Measurements from ENCODE around the gene ZNF844. TPM values are rescaled to one million over a fixed set of nuclear protein-coding genes. Genes with fewer than 3 reads are reported as not detected.
"Not testable (repeated sequence)": the region's sequence is repeated elsewhere in the genome, so short reads cannot be mapped to it uniquely, and the experiment has no call there.

The ZNF844 gene
- total RNA-seq, 1 donor from 2014 or later, result 0.15 TPM

DNA sequence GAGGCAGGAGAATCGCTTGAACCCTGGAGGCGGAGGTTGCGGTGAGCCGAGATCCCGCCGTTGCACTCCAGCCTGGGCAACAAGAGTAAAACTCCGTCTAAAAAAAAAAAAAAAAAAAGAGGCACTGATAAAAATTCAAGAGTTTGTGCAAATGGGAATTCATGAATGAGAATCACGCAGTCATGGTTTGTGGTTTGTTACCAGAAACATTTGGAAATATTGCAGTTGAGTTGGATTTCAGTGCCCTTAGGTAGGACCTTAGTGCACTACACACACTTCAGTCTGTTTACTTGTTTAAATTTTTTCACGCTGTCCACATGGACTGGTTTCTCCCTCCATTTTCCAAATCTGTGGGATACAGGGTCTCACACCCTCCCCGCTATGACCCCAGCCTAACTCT, 28.4 kb downstream of the ZNF844 start:
- TF ChIP-seq, protein P1, sequence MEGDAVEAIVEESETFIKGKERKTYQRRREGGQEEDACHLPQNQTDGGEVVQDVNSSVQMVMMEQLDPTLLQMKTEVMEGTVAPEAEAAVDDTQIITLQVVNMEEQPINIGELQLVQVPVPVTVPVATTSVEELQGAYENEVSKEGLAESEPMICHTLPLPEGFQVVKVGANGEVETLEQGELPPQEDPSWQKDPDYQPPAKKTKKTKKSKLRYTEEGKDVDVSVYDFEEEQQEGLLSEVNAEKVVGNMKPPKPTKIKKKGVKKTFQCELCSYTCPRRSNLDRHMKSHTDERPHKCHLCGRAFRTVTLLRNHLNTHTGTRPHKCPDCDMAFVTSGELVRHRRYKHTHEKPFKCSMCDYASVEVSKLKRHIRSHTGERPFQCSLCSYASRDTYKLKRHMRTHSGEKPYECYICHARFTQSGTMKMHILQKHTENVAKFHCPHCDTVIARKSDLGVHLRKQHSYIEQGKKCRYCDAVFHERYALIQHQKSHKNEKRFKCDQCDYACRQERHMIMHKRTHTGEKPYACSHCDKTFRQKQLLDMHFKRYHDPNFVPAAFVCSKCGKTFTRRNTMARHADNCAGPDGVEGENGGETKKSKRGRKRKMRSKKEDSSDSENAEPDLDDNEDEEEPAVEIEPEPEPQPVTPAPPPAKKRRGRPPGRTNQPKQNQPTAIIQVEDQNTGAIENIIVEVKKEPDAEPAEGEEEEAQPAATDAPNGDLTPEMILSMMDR (IDR thresholded peaks at IDR 0.05; ENCODE audit: unreplicated experiment), result no peak
- peaks cover 44% of the 10 kb centered on the region for H3K9me3 Mint-ChIP-seq (ENCODE audit: unreplicated experiment)
- peak overlapping the region; percentile 22 for H3K27ac Mint-ChIP-seq (ENCODE audit: unreplicated experiment)
- peaks cover 12% of the 10 kb centered on the region for H3K36me3 Mint-ChIP-seq (ENCODE audit: low read depth, unreplicated experiment)
- H3K4me3 Mint-ChIP-seq (ENCODE audit: unreplicated experiment), result no peak overlapping the region
- DNase-seq (ENCODE audit: low spot score), result no peak
- H3K4me1 Mint-ChIP-seq (ENCODE audit: unreplicated experiment), result no peaks in the 10 kb centered on the region
- peaks cover 11% of the 10 kb centered on the region for H3K27me3 Mint-ChIP-seq (ENCODE audit: unreplicated experiment)

DNA sequence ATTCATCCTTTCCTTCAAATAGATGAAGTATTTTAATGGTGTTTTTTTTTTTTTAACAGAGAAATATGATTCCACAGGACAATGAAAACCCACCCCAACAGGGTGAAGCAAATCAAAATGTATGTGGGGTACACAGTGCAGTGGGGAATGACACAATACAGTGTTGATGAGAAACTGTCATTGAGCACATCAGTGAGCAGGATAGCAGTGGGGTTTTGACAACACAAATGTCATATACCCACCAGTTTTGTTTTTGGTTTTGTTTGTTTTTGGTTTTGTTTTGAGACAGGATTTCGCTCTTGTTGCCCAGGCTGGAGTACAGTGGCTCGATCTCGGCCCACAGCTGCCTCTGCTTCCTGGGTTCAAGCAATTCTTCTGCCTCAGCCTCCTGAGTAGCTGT, 29.2 kb downstream of the ZNF844 start:
- Mint-ChIP-seq H3K36me3 (ENCODE audit: low read depth, unreplicated experiment) (peaks cover 9% of the 10 kb centered on the region), H3K27ac (ENCODE audit: unreplicated experiment) (no peak overlapping the region), H3K4me1 (ENCODE audit: unreplicated experiment) (no peaks in the 10 kb centered on the region), H3K9me3 (ENCODE audit: unreplicated experiment) (peaks cover 43% of the 10 kb centered on the region), H3K27me3 (ENCODE audit: unreplicated experiment) (peaks cover 10% of the 10 kb centered on the region), H3K4me3 (ENCODE audit: unreplicated experiment) (no peak overlapping the region)
- no peak for DNase-seq (ENCODE audit: low spot score)
- TF ChIP-seq, protein P1 (IDR thresholded peaks at IDR 0.05; ENCODE audit: unreplicated experiment), result no peak

DNA sequence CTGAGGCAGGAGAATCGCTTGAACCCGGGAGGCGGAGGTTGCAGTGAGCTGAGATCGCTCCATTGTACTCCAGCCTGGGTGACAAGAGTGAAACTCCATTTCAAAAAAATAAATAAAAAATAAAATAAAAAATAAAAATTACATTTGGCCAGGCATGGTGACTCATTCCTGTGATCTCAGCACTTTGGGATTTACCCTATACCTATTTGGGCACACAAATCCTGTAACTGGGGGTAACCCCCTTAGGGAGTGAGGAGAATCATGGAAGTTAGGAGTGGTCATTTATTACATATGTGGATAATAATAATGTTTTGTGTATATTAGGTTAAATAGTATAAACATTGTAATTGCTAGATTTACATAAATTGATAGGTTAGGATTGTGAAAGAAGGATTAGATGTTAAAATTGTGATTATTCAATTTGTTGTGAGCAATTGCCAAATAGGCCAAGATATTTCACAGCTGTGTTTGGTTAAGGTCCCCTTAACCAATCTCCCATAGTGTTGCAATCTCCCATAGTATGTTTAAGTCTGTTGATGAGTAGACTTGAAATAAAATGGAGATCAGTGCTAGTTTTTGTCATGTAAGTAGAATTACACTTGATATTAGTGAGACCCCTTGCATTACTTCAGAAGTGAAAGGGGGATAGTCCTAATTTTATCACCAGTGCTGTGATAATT, 30.7 kb downstream of the ZNF844 start:
- DNase-seq (ENCODE audit: low spot score), result no peak
- TF ChIP-seq, protein P1 (IDR thresholded peaks at IDR 0.05; ENCODE audit: unreplicated experiment), result no peak
- no peak overlapping the region for H3K27ac Mint-ChIP-seq (ENCODE audit: unreplicated experiment)

DNA sequence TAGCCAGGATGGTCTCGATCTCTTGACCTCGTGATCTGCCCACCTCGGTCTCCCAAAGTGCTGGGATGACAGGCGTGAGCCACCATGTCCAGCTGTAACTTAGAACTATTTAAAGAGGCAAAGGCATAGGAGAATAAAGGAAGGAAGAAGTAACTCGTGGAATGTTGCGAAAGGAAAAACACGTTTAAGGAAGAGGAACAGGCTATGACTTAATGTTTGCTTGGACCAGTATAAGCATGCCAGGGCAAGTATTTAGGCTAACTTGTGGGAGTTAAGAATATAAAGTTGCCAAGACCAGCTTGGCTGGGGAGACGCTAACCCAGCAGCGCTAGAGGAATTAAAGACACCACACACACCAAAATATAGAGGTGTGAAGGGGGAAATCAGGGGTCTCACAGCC, 33.5 kb downstream of the ZNF844 start:
- Mint-ChIP-seq H3K27ac (ENCODE audit: unreplicated experiment) (no peak overlapping the region), H3K9me3 (ENCODE audit: unreplicated experiment) (peaks cover 34% of the 10 kb centered on the region), H3K4me3 (ENCODE audit: unreplicated experiment) (peak overlapping the region; percentile 57), H3K36me3 (ENCODE audit: low read depth, unreplicated experiment) (peaks cover 5% of the 10 kb centered on the region), H3K27me3 (ENCODE audit: unreplicated experiment) (peaks cover 5% of the 10 kb centered on the region), H3K4me1 (ENCODE audit: unreplicated experiment) (no peaks in the 10 kb centered on the region)
- TF ChIP-seq, protein P1 (IDR thresholded peaks at IDR 0.05; ENCODE audit: unreplicated experiment), result no peak
- DNase-seq (ENCODE audit: low spot score), result no peak

More for the DNA sequence above, 30.7 kb downstream of the ZNF844 start:
- Mint-ChIP-seq H3K36me3 (ENCODE audit: low read depth, unreplicated experiment) (peaks cover 14% of the 10 kb centered on the region), H3K4me3 (ENCODE audit: unreplicated experiment) (no peak overlapping the region), H3K9me3 (ENCODE audit: unreplicated experiment) (peaks cover 44% of the 10 kb centered on the region), H3K4me1 (ENCODE audit: unreplicated experiment) (no peaks in the 10 kb centered on the region), H3K27me3 (ENCODE audit: unreplicated experiment) (peaks cover 9% of the 10 kb centered on the region)

DNA sequence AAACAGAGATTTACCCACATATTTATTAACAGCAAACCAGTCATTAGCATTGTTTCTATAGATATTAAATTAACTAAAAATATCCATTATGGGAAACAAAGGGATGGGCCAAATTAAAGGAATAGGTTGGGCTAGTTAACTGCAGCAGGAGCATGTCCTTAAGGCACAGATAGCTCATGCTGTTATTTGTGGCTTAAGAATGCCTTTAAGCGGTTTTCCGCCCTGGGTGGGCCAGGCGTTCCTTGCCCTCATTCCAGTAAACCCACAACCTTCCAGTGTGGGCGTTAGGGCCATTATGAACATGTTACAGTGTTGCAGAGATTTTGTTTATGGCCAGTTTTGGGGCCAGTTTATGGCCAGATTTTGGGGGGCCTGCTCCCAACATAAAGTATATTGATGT, 39.4 kb downstream of the ZNF844 start:
- DNase-seq (ENCODE audit: low spot score); H3K36me3 Mint-ChIP-seq (ENCODE audit: low read depth, unreplicated experiment): not testable (repeated sequence)
- peaks cover 27% of the 10 kb centered on the region for H3K9me3 Mint-ChIP-seq (ENCODE audit: unreplicated experiment)

More for the DNA sequence above, 39.4 kb downstream of the ZNF844 start:
- H3K4me1 Mint-ChIP-seq (ENCODE audit: unreplicated experiment); H3K27me3 Mint-ChIP-seq (ENCODE audit: unreplicated experiment); H3K27ac Mint-ChIP-seq (ENCODE audit: unreplicated experiment); H3K4me3 Mint-ChIP-seq (ENCODE audit: unreplicated experiment): not testable (repeated sequence)

Measured in endothelial cell (in vitro differentiated cells).